ENCODE results near the gene APCDD1L. TPM values are rescaled to one million over a fixed set of nuclear protein-coding genes. Genes with fewer than 3 reads are reported as not detected.

APCDD1L gene
- total and polyA plus RNA-seq, 7 donors: 0.03 to 1.2 (median 0.14) TPM

DNA sequence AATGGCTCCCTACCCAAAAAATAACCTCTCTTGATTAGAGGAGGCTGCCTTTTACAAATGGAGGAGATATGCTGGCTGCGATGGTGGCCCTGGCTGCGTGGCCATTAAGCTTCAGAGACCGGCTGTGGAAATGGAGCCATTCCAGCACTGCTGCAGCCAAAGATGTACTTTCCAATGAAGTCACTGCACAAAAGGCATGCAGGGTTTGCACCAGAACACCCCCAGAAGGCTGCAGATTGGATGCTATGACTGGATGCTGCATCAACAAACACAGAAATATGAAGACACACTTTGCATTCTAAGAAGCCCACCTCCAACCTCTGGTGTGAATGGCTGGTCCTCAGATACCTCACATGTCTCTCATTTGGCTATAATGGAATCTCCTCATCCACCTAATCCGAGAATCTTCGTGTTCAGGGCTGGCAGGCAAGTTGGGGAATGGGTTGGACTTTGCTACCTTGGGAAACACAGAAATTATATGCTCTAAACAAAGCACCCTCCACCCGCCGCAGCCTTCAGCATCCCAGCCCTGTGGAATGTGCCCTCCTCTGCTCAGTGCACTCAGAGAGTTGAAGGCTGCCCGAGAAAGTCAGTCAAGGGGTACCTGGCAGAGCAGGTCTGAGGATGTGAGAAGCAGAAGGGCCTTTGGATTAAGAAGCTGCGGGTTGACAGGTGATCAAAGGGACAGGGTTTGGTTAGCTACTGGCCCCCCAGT lies 35.3 kb downstream of the APCDD1L start:
- 52 to 61% (median 54%) methylated on average over 9 of the region's 9 CpGs for WGBS, 3 donors
- H3K27me3 ChIP-seq (ENCODE audit: insufficient read depth in 3 of 3, low read length in 2 of 3): peaks cover 0 to 5% (median 0%) of the 10 kb centered on the region in 3 donors
- no peaks in the 10 kb centered on the region for H3K36me3 ChIP-seq (ENCODE audit: insufficient read depth in 1 of 2, low read depth in 1 of 2)
- ATAC-seq (no peak), DNase-seq (no peak)
- H3K27ac ChIP-seq: no peak overlapping the region
- intact Hi-C loops (cut with DNase I): loop anchor here in 1 of 2 donors (10.0 kb wide), 1 partner anchor 375 kb away; the partner anchor contains the start of genes GNAS and GNAS-AS1
- TF ChIP-seq, protein P1, sequence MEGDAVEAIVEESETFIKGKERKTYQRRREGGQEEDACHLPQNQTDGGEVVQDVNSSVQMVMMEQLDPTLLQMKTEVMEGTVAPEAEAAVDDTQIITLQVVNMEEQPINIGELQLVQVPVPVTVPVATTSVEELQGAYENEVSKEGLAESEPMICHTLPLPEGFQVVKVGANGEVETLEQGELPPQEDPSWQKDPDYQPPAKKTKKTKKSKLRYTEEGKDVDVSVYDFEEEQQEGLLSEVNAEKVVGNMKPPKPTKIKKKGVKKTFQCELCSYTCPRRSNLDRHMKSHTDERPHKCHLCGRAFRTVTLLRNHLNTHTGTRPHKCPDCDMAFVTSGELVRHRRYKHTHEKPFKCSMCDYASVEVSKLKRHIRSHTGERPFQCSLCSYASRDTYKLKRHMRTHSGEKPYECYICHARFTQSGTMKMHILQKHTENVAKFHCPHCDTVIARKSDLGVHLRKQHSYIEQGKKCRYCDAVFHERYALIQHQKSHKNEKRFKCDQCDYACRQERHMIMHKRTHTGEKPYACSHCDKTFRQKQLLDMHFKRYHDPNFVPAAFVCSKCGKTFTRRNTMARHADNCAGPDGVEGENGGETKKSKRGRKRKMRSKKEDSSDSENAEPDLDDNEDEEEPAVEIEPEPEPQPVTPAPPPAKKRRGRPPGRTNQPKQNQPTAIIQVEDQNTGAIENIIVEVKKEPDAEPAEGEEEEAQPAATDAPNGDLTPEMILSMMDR (IDR thresholded peaks at IDR 0.05): no peak
- H3K4me1 ChIP-seq: no peaks in the 10 kb centered on the region
- no peak overlapping the region for H3K4me3 ChIP-seq
- H3K9me3 ChIP-seq: peaks cover 5% of the 10 kb centered on the region

DNA sequence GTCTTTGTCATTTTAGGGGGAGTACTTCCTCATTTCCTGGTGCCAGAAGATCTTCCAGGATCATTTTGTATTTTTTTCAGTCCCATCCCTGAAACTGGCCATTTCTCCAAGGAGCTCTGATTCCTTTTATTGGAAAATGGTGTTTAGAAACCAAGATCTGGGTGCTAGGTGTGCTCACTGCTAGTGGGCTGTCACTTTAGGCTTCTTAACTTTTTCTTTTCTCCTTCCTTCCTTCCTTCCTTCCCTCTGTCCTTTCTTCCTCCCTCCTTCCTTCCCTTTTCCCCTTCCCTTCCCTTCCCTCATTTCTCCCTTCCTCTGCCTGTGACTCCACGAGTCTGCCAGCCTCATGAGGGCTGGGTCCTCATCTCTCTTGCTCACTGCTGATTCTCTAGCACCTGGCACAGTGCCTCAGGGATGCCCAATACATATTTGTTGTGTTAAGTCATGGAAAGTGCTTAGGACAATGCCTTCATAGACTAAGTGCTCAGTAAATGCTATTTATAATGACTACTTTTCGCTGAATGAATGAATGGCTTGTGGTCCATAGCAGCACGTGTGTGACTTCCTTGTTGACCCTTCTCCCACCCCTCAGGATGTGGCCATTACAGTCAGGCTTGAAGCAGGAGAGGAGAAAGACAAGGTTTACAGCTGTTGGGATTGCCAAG lies 36.9 kb downstream of the APCDD1L start:
- Histone ChIP-seq H3K36me3 (ENCODE audit: insufficient read depth in 1 of 2, low read depth in 1 of 2) (no peaks in the 10 kb centered on the region), H3K27me3 (ENCODE audit: insufficient read depth in 3 of 3, low read length in 2 of 3) (peaks cover 0 to 4% (median 0%) of the 10 kb centered on the region in 3 donors), H3K27ac (no peak overlapping the region), H3K4me3 (no peak overlapping the region), H3K4me1 (no peaks in the 10 kb centered on the region), H3K9me3 (peaks cover 5% of the 10 kb centered on the region)
- intact Hi-C loops (cut with DNase I): no loop called here
- TF ChIP-seq, protein P1 (IDR thresholded peaks at IDR 0.05): no peak
- WGBS, 3 donors: 55 to 64% (median 61%) methylated on average over 3 of the region's 3 CpGs
- no peak for ATAC-seq
- DNase-seq: no peak

DNA sequence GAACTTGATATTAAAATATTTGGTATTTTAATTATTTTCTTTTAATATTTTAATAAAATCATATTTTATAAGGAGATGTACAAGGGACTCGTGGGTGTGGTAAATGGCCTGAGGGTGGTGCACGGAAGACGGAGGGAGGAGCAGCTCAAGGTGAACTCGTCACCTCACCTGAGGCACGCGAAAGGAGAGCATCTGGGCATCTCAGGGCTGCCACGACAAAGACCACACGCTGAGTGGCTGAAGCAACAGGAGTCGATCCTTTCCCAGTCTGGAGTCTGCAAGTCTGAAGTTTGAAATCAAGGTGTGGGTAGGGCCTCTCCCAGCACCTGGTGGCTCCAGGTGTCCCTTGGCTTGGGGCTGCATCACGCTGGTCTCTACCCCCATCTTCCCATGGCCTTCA lies 39.7 kb downstream of the APCDD1L start:
- Histone ChIP-seq H3K9me3 (peaks cover 5% of the 10 kb centered on the region), H3K4me3 (no peak overlapping the region), H3K27me3 (ENCODE audit: insufficient read depth in 3 of 3, low read length in 2 of 3) (peaks cover 0 to 13% (median 6%) of the 10 kb centered on the region in 3 donors), H3K4me1 (no peaks in the 10 kb centered on the region), H3K36me3 (ENCODE audit: insufficient read depth in 1 of 2, low read depth in 1 of 2) (no peaks in the 10 kb centered on the region), H3K27ac (no peak overlapping the region)
- intact Hi-C loops (cut with DNase I): no loop called here
- WGBS, 3 donors: 92 to 98% (median 95%) methylated on average over 10 of the region's 10 CpGs
- TF ChIP-seq, protein P1 (IDR thresholded peaks at IDR 0.05): no peak
- DNase-seq: no peak
- ATAC-seq: no peak

DNA sequence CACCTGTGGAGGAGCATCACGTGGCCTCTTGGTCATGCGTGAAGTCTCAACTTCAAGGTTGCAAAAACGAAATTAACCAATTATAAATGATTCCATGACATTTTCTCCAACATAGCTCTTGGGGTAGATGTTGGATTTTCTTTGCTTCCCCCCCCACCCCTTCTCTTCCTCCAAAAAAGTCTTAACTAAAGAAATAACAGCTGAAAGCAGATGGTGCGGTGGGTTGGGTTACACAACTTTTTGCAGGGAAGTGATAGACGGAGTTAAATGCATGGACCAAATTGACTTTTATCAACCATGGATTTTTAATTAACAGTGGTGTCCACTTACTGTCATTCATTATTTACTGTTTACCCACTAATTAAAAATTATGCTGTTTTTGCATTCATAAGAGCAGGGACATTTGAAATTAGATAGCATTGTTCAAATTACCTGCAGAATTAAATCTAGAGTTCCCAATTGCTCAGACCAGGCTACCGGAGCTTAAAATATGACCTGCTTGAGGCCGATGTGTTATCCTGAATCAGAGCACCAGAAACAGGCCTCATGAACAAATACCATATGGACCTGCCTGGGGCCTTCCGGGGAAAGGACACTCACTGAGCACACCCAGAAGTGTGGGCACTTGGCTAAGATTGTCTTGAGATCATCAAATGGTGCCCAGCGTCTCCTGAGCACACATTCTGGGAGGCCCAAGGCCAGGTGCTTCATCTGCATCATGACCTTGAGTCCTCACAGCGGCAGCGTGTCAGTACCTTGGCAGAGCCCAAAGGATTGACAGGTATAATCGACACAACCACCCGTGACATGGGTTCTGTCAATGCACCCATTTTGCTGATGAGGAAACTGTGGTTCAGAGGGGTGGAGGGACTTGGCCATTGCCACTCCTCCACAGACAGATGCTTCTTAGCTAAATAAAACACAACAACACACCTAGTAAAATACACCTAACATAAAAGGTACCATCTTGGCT lies 41.5 kb downstream of the APCDD1L start:
- Histone ChIP-seq H3K4me1 (no peaks in the 10 kb centered on the region), H3K27me3 (ENCODE audit: insufficient read depth in 3 of 3, low read length in 2 of 3) (peaks cover 0 to 15% (median 6%) of the 10 kb centered on the region in 3 donors), H3K36me3 (ENCODE audit: insufficient read depth in 1 of 2, low read depth in 1 of 2) (no peaks in the 10 kb centered on the region), H3K27ac (no peak overlapping the region), H3K9me3 (peaks cover 5% of the 10 kb centered on the region), H3K4me3 (no peak overlapping the region)
- ATAC-seq (no peak), DNase-seq (no peak)
- intact Hi-C loops (cut with DNase I): no loop called here
- TF ChIP-seq, protein P1 (IDR thresholded peaks at IDR 0.05): no peak
- 79 to 86% (median 84%) methylated on average over 13 of the region's 13 CpGs for WGBS, 3 donors
